WTC11 (cell line): ENCODE results near the gene HAGHL. TPM values are rescaled to one million over a fixed set of nuclear protein-coding genes. Genes with fewer than 3 reads are reported as not detected.

Experiments used
- AFF4 ChIP-seq: sonication (generic); formaldehyde crosslinking; IDR thresholded peaks from 2 replicates; pipeline ENCODE4 v1.8.1; 2023; ENCODE audit warnings: mild to moderate bottlenecking, missing genetic modification reagents, borderline replicate concordance
- ATF2 ChIP-seq: sonication (generic); formaldehyde crosslinking; IDR thresholded peaks from 2 replicates; pipeline ENCODE4 v1.8.1; 2022; ENCODE audit warnings: low read depth, missing genetic modification reagents, borderline replicate concordance
- CREB1 ChIP-seq: sonication (generic); formaldehyde crosslinking; IDR thresholded peaks from 2 replicates; pipeline ENCODE4 v1.8.0; 2023; ENCODE audit warnings: mild to moderate bottlenecking, missing genetic modification reagents
- E2F5 ChIP-seq: sonication (generic); formaldehyde crosslinking; IDR thresholded peaks from 2 replicates; pipeline ENCODE4 v1.8.1; 2022; ENCODE audit warnings: mild to moderate bottlenecking, moderate library complexity, missing genetic modification reagents
- EMX1 ChIP-seq: fragments of 250-450 bp; sonication (Bioruptor Pico); IDR thresholded peaks from 2 replicates; pipeline ENCODE4 v1.8.0; 2021; ENCODE audit warnings: mild to moderate bottlenecking
- ETV6 ChIP-seq: sonication (generic); formaldehyde crosslinking; IDR thresholded peaks from 2 replicates; pipeline ENCODE4 v1.8.1; 2022; ENCODE audit warnings: mild to moderate bottlenecking, missing genetic modification reagents
- FOXJ3 ChIP-seq: sonication (generic); formaldehyde crosslinking; IDR thresholded peaks from 2 replicates; pipeline ENCODE4 v1.9.0; 2021; ENCODE audit warnings: missing genetic modification reagents, mild to moderate bottlenecking, borderline replicate concordance
- HMGXB4 ChIP-seq: sonication (generic); formaldehyde crosslinking; IDR thresholded peaks from 2 replicates; pipeline ENCODE4 v1.8.1; 2023; ENCODE audit warnings: mild to moderate bottlenecking, moderate library complexity, missing genetic modification reagents
- IRF1 ChIP-seq: sonication (generic); formaldehyde crosslinking; IDR thresholded peaks from 2 replicates; pipeline ENCODE4 v1.8.0; 2023; ENCODE audit warnings: missing genetic modification reagents
- KAT7 ChIP-seq: sonication (generic); formaldehyde crosslinking; IDR thresholded peaks from 2 replicates; pipeline ENCODE4 v1.8.1; 2023; ENCODE audit warnings: missing genetic modification reagents, mild to moderate bottlenecking, borderline replicate concordance
- NFE2L1 ChIP-seq: sonication (generic); formaldehyde crosslinking; IDR thresholded peaks from 2 replicates; pipeline ENCODE4 v1.8.1; 2023; ENCODE audit warnings: missing genetic modification reagents
- PRDM15 ChIP-seq: sonication (generic); formaldehyde crosslinking; IDR thresholded peaks from 2 replicates; pipeline ENCODE4 v1.8.0; 2022; ENCODE audit warnings: missing genetic modification reagents
- RELA ChIP-seq: sonication (generic); formaldehyde crosslinking; IDR thresholded peaks from 2 replicates; pipeline ENCODE4 v1.8.1; 2022; ENCODE audit warnings: missing genetic modification reagents, mild to moderate bottlenecking, borderline replicate concordance
- RORB ChIP-seq: fragments of 250-450 bp; sonication (Bioruptor Pico); IDR thresholded peaks from 2 replicates; pipeline ENCODE4 v1.9.0; 2021; ENCODE audit warnings: mild to moderate bottlenecking
- SMAD3 ChIP-seq: sonication (generic); formaldehyde crosslinking; IDR thresholded peaks from 2 replicates; pipeline ENCODE4 v1.8.0; 2022; ENCODE audit warnings: missing genetic modification reagents, mild to moderate bottlenecking, borderline replicate concordance
- SOX15 ChIP-seq: fragments of 250-450 bp; sonication (Bioruptor Pico); IDR thresholded peaks from 2 replicates; pipeline ENCODE4 v1.9.0; 2021; ENCODE audit warnings: mild to moderate bottlenecking
- SP1 ChIP-seq: sonication (generic); formaldehyde crosslinking; conservative IDR thresholded peaks from 2 replicates; pipeline ENCODE4 v1.8.1; 2022; ENCODE audit warnings: missing genetic modification reagents
- TEAD1 ChIP-seq: sonication (generic); formaldehyde crosslinking; IDR thresholded peaks from 2 replicates; pipeline ENCODE4 v1.8.0; 2022; ENCODE audit warnings: mild to moderate bottlenecking, missing genetic modification reagents
- ZBTB43 ChIP-seq: sonication (generic); formaldehyde crosslinking; IDR thresholded peaks from 2 replicates; pipeline ENCODE4 v1.8.1; 2023; ENCODE audit warnings: mild to moderate bottlenecking, missing genetic modification reagents
- ZMAT4 ChIP-seq: fragments of 250-450 bp; sonication (Bioruptor Pico); IDR thresholded peaks from 2 replicates; pipeline ENCODE4 v1.9.0; 2021; ENCODE audit warnings: mild to moderate bottlenecking
- ZNF219 ChIP-seq: sonication (generic); formaldehyde crosslinking; IDR thresholded peaks from 2 replicates; pipeline ENCODE4 v1.8.0; 2023; ENCODE audit warnings: missing genetic modification reagents, mild to moderate bottlenecking, borderline replicate concordance
- ZNF232 ChIP-seq: sonication (generic); formaldehyde crosslinking; IDR thresholded peaks from 2 replicates; pipeline ENCODE4 v1.8.0; 2022; ENCODE audit warnings: mild to moderate bottlenecking, missing genetic modification reagents
- ZNF671 ChIP-seq: fragments of 250-450 bp; sonication (Bioruptor Pico); IDR thresholded peaks from 2 replicates; pipeline ENCODE4 v1.8.0; 2021; ENCODE audit warnings: mild to moderate bottlenecking
- total RNA-seq: library from RNA; stranded (reverse); gene quantifications from 3 replicates; pipeline ENCODE4 v1.2.3, GENCODE V29; 2021

HAGHL gene
- total RNA-seq, 1 experiment from 2014 or later = 41.7 TPM

GRCh38 chr16:679814-680624 is 46.9 kb upstream of the HAGHL start, which contains the start of gene STUB1 (continued):
- TF ChIP-seq EMX1 (CRISPR knock-in tag) (no peak), IRF1 (CRISPR knock-in tag) (no peak), ZNF671 (CRISPR knock-in tag) (no peak), ZNF219 (no peak), AFF4 (CRISPR knock-in tag) (no peak), RELA (no peak), ETV6 (CRISPR knock-in tag) (peak; percentile 75; the same call in 1 of the 2 replicates), ATF2 (no peak), CREB1 (CRISPR knock-in tag) (no peak), SOX15 (CRISPR knock-in tag) (no peak), ZMAT4 (CRISPR knock-in tag) (no peak), FOXJ3 (no peak), SP1 (CRISPR knock-in tag) (peak; percentile 54), HMGXB4 (CRISPR knock-in tag) (no peak; the same call in 1 of the 2 replicates), TEAD1 (CRISPR knock-in tag) (no peak), SMAD3 (no peak), RORB (CRISPR knock-in tag) (no peak), ZNF232 (CRISPR knock-in tag) (no peak), NFE2L1 (no peak), PRDM15 (CRISPR knock-in tag) (no peak), E2F5 (CRISPR knock-in tag) (0 out of 2 replicates have a peak, but pooled peaks have one; percentile 62), ZBTB43 (CRISPR knock-in tag) (no peak), KAT7 (CRISPR knock-in tag) (0 out of 2 replicates have a peak, but pooled peaks have one; percentile 27)
